Measurements from ENCODE around the gene CLCA2. TPM values are rescaled to one million over a fixed set of nuclear protein-coding genes. Genes with fewer than 3 reads are reported as not detected.

CLCA2 gene
- total RNA-seq, 1 experiment from 2014 or later: not detected

- H3K4me1 ChIP-seq (ENCODE audit: insufficient read depth, low read length, poor library complexity, severe bottlenecking): no peaks in the 10 kb centered on the region
- H3K36me3 ChIP-seq (ENCODE audit: insufficient read depth, low read length, poor library complexity, severe bottlenecking): no peaks in the 10 kb centered on the region
- BruUV-seq (replicated peaks): no TSS peak
- TF ChIP-seq EZH2 (IDR thresholded peaks at IDR 0.05; ENCODE audit: borderline replicate concordance, low read depth, low read length, poor library complexity, severe bottlenecking) (no peak), CTCF (conservative IDR thresholded peaks at IDR 0.05; ENCODE audit: low read depth, low read length) (no peak)
- POLR2A ChIA-PET (ENCODE audit: low non-redundant PET): no interaction called here
- no peaks in the 10 kb centered on the region for H3K27me3 ChIP-seq (replicated peaks; ENCODE audit: insufficient read depth, low read depth, low read length, poor library complexity)
- no peak overlapping the region for H3K4me3 ChIP-seq (ENCODE audit: low read depth, low read length, poor library complexity, severe bottlenecking)
- CTCF ChIA-PET: interaction anchor here (0.6 to 2.4 kb wide), 2 partner anchors 31 to 35 kb away, joined by 4 to 6 read pairs; no protein-coding TSS in a partner anchor
- intact Hi-C loops (cut with micrococcal nuclease; ENCODE audit: unreplicated experiment): loop anchor here (5.0 to 10.0 kb wide), 2 partner anchors 35 to 272 kb away; no protein-coding TSS in a partner anchor
- H3K27ac ChIP-seq (ENCODE audit: low read depth, low read length, poor library complexity, severe bottlenecking): no peak overlapping the region
- DNase-seq (ENCODE audit: low spot score): no peak
- H3K9me3 ChIP-seq (ENCODE audit: low read depth, low read length, poor library complexity, severe bottlenecking): no peaks in the 10 kb centered on the region
Measured at GRCh38 chr1:86472767-86473166, 48.8 kb downstream of the CLCA2 start.

GRCh38 chr1:86477256-86477655, 53.3 kb downstream of the CLCA2 start:
- no peaks in the 10 kb centered on the region for H3K27me3 ChIP-seq (replicated peaks; ENCODE audit: insufficient read depth, low read depth, low read length, poor library complexity)
- ChIA-PET POLR2A (ENCODE audit: low non-redundant PET) (no interaction called here), CTCF (no interaction called here)
- no peaks in the 10 kb centered on the region for H3K9me3 ChIP-seq (ENCODE audit: low read depth, low read length, poor library complexity, severe bottlenecking)
- no peak overlapping the region for H3K4me3 ChIP-seq (ENCODE audit: low read depth, low read length, poor library complexity, severe bottlenecking)
- H3K36me3 ChIP-seq (ENCODE audit: insufficient read depth, low read length, poor library complexity, severe bottlenecking): no peaks in the 10 kb centered on the region
- BruUV-seq (replicated peaks): no TSS peak
- no peaks in the 10 kb centered on the region for H3K4me1 ChIP-seq (ENCODE audit: insufficient read depth, low read length, poor library complexity, severe bottlenecking)
- intact Hi-C loops (cut with micrococcal nuclease; ENCODE audit: unreplicated experiment): loop anchor here (10.0 kb wide), 1 partner anchor 268 kb away; no protein-coding TSS in a partner anchor
- H3K27ac ChIP-seq (ENCODE audit: low read depth, low read length, poor library complexity, severe bottlenecking): no peak overlapping the region
- no peak for TF ChIP-seq EZH2 (IDR thresholded peaks at IDR 0.05; ENCODE audit: borderline replicate concordance, low read depth, low read length, poor library complexity, severe bottlenecking)
- TF ChIP-seq CTCF (conservative IDR thresholded peaks at IDR 0.05; ENCODE audit: low read depth, low read length): no peak
- no peak for DNase-seq (ENCODE audit: low spot score)

GRCh38 chr1:86477682-86478081, 53.7 kb downstream of the CLCA2 start:
- Histone ChIP-seq H3K27me3 (replicated peaks; ENCODE audit: insufficient read depth, low read depth, low read length, poor library complexity) (no peaks in the 10 kb centered on the region), H3K4me3 (ENCODE audit: low read depth, low read length, poor library complexity, severe bottlenecking) (no peak overlapping the region), H3K9me3 (ENCODE audit: low read depth, low read length, poor library complexity, severe bottlenecking) (no peaks in the 10 kb centered on the region), H3K36me3 (ENCODE audit: insufficient read depth, low read length, poor library complexity, severe bottlenecking) (no peaks in the 10 kb centered on the region), H3K4me1 (ENCODE audit: insufficient read depth, low read length, poor library complexity, severe bottlenecking) (no peaks in the 10 kb centered on the region), H3K27ac (ENCODE audit: low read depth, low read length, poor library complexity, severe bottlenecking) (no peak overlapping the region)
- ChIA-PET CTCF (no interaction called here), POLR2A (ENCODE audit: low non-redundant PET) (no interaction called here)
- intact Hi-C loops (cut with micrococcal nuclease; ENCODE audit: unreplicated experiment): loop anchor here (10.0 kb wide), 1 partner anchor 267 kb away; no protein-coding TSS in a partner anchor
- no TSS peak for BruUV-seq (replicated peaks)
- no peak for DNase-seq (ENCODE audit: low spot score)
- no peak for TF ChIP-seq CTCF (conservative IDR thresholded peaks at IDR 0.05; ENCODE audit: low read depth, low read length)

All from A673 (cell line).